Measurements from ENCODE around the gene CLCA2. TPM values are rescaled to one million over a fixed set of nuclear protein-coding genes. Genes with fewer than 3 reads are reported as not detected.

Gene CLCA2
- total RNA-seq, 4 donors from 2014 or later = 0.94 to 1.1 (median 1.0) TPM; not detected in 1

DNA sequence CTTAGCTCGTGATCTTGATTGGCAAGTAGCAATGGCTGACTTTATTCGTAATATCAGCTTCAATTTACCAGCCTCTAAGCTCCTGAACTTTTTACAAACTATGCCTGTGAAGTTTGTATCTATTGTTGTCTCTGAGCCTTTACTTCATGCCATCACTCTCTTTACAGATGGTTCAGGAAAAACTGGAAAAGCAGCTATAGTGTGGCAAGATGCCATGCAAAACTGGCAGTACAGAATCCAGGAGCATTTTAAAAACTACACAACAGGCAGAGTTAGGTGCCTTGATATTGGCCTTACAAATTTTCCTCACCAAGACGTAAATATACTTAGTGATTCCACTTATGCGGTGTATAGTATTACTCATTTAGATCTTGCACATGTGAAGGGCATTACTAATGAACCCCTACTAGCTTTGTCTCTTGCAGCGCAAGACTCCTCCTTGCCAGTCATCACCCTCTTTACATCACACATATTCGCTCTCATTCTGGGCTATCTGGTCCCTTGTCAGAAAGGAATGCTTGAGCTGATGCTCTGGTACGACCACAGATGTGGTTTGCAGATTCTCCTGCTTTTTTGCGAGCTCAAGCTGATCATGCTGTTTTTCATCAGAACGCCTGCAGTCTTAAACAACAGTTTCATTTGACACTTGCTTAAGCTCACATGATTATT, 81.1 kb downstream of the CLCA2 start:
- DNase-seq (ENCODE audit: low spot score) (no peak), ATAC-seq (ENCODE audit: low FRiP score) (no peak)
- TF ChIP-seq, protein P1, sequence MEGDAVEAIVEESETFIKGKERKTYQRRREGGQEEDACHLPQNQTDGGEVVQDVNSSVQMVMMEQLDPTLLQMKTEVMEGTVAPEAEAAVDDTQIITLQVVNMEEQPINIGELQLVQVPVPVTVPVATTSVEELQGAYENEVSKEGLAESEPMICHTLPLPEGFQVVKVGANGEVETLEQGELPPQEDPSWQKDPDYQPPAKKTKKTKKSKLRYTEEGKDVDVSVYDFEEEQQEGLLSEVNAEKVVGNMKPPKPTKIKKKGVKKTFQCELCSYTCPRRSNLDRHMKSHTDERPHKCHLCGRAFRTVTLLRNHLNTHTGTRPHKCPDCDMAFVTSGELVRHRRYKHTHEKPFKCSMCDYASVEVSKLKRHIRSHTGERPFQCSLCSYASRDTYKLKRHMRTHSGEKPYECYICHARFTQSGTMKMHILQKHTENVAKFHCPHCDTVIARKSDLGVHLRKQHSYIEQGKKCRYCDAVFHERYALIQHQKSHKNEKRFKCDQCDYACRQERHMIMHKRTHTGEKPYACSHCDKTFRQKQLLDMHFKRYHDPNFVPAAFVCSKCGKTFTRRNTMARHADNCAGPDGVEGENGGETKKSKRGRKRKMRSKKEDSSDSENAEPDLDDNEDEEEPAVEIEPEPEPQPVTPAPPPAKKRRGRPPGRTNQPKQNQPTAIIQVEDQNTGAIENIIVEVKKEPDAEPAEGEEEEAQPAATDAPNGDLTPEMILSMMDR (IDR thresholded peaks at IDR 0.05) = no peak

DNA sequence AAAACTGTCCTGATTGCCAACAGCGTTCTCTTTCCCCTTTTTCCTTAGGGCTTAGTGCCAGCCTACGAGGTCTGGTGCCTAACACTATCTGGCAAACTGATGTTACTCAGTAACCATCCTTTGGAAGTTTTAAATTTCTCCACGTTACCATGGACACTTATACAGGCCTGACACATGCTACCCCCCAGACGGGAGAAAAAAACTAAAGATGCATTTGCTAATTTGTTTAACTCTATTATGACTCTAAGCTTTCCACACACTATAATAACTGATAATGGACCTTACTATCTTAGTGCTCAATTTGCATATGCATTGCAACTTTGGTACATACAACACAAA, 81.6 kb downstream of the CLCA2 start:
- DNase-seq (ENCODE audit: low spot score) = no peak
- TF ChIP-seq, protein P1 (IDR thresholded peaks at IDR 0.05) = no peak
- ATAC-seq (ENCODE audit: low FRiP score) = no peak

Other genes with a start within 250 kb of the CLCA2 start
- 10 to 100 TPM; 32.9 to 67.9 (median 36.6) TPM for gene ODF2L, start 27.8 kb upstream of the CLCA2 start, total RNA-seq
- not detected for gene CLCA1, start 44.8 kb downstream of the CLCA2 start, total RNA-seq
- not detected for gene CLCA4, start 122.9 kb downstream of the CLCA2 start, total RNA-seq